Left renal cortex interstitium (tissue), 4 donors: ENCODE measurements around the gene MYOM1. TPM values are rescaled to one million over a fixed set of nuclear protein-coding genes. Genes with fewer than 3 reads are reported as not detected.

Experiments
- DNase-seq, 4 donors: peaks; one replicate each; pipeline ENCODE4 v3.0.0-alpha.2; 2013; ENCODE audit warnings: low read depth in 4 of 4, low spot score in 2 of 4, missing footprints in 1 of 4
- polyA plus RNA-seq, 4 donors: library from polyadenylated mRNA; unstranded; fragments of 120-200 nt; gene quantifications; one replicate each; pipeline ENCODE4 v1.2.1, GENCODE V29; 2013; ENCODE audit not compliant: insufficient read length in 4 of 4

Gene MYOM1
- polyA plus RNA-seq, 4 donors, result 5.5 to 9.7 (median 5.9) TPM

DNA sequence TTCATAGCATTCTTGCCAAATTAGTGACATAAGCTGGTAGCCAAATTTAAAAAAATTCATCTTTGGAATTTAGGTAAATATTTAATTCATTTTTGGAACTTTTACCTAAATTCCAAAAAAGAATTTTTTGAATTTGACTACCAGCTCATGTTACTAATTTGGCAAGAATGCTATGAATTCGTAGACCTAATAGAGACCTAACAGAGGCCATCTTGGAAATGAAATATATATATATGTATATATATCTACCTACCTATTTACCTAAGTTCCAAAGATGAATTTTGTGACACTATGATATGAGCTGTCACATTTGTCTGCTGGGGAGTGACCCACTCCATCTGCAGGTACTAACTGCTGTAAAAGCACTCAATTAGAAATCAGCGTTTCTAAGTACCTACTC, 65.6 kb downstream of the MYOM1 start:
- no peak for DNase-seq

DNA sequence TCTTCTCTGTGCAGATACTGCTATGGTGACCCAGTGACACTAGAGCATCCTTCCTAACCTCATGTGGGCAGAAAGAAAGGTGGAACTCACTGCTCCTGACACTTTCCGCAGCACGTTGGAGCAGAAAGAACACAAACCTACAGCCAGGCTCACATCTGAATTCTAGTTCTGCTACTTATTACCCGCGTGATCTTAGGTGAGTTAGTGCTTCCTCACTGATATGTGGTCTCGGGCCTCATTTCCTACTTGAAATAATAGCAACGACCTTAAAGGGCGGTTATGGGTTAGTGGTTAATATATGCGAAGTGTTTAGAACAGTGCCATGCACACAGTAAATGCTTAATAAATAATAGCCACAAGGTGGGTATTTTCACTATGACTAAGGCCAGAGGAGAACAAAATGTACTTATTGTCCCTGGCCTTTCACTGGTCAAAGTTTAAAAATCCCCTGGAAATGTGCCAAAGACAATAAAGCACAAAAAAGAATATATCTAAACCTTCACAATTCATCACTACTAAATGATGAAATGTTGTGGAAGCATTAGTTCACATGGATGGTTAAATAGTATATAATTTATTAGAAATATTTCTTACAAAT, 66.6 kb downstream of the MYOM1 start:
- no peak for DNase-seq

DNA sequence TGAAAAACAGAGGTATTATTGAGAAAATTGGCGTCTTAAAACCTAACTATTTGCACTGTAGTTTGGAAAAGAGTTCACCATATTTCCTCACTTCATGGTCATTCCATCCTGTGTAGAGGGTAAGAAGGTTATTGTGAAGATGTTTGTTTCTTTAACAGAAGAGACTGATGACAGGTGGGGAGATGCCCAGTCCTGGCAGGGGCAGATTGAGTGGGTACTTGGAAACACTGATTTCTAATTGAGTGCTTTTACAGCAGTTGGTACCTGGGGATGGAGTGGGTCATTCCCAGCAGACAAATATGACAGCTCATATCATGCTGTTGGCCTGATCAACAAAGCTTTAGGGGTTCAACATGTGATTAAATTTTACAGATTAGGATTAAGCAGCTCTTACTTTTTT, 67.5 kb downstream of the MYOM1 start:
- no peak for DNase-seq

DNA sequence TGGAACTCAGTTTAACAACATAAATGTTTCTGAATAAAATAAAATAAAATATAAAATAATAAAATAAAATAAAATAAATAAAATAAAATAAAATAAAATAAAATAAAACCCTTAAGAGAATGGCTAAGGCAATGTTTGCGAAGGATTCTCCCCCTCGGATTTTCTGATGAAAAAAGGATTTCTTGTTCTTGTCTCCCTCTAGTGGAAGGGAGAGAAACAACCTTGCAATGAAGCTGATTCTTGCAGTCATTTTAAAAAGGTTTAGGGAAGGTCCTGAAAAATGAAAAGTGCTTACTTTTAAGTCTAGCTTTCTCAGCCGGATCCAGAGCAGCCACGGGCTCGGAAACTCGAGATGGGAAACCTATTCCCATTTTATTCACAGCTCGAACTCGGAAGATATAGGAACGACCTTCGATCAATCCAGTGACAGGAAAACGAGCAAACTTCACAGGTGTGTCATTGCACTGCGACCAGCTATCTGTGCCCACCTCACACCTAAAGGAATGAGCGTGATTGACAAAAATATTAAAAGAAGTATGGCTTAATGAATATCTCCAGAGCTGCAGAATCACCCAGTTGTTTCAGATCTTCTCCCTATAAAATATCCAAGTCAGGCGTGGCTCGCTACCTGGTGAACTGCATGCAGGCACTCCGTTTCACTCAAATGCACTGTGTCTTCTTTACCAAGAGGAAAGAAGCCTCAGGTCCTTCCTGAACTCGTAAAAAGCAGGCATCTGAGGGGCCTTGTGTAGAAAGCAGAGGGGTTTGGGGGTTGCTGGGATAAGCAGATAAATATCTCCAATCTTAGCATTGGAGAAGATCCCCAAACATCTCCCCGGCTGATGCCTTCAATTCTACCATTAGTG, 68.1 kb downstream of the MYOM1 start:
- DNase-seq, result no peak

DNA sequence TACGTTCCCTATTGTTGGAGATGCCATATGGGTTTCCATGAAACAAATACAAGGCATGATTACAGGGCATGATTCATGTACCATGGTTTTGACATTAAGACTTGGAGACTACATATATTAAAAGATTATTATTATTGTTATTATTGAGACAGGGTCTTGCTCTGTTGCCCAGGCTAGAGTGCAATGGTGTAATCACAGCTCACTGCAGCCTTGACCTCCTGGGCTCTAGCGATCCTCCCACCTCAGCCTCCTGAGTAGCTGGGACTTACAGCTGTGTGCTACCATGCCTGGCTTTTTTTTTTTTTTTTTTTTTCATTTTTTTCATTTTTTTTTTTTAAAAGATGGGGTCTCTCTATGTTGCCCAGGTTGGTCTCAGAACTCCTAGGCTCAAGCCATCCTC, 69.1 kb downstream of the MYOM1 start:
- no peak for DNase-seq

DNA sequence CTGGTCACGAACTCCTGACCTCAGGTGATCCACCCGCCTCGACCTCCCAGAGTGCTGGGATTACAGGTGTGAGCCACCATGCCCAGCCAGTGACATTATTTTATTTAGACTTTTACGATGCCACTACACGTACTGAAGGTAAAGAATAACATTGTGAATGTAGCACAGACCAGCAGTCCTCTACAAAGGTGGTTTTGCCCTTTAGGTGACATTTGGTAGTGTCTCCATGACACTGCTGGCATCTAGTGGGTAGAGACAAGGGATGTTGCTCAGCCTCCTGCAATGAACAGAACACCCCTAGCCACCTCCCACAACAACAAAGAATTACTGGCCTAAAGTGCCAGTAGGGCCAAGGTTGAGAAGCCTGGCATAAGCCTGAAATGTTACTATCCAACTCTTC, 69.5 kb downstream of the MYOM1 start:
- DNase-seq, result no peak

DNA sequence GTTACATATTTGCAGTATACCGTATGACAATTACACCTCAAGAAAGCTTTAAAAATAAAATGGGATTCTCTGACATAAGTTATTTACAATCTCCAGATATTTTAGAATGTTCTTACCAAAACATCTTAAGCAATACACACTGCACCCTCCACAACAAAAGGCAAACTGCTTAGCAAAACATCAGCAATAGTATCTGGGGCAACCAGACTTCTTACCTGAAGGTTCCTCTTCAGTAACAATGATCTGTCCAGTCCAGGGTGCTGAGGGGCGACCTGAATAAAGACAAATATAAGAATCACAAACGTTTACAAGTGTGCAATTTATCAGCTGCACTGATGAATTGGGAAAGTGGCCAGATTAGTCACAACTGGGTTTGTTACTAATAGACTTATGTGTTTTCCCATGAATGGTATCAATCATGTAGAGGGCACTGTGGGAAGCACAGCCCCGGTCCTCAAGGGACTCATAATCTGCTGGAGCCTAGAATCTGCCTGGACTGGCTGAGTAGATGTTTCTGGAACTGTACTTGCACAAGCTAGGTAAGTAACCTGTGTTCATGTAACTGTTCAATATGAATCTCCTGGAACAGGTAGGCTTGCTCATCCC, 70.7 kb downstream of the MYOM1 start:
- no peak for DNase-seq

DNA sequence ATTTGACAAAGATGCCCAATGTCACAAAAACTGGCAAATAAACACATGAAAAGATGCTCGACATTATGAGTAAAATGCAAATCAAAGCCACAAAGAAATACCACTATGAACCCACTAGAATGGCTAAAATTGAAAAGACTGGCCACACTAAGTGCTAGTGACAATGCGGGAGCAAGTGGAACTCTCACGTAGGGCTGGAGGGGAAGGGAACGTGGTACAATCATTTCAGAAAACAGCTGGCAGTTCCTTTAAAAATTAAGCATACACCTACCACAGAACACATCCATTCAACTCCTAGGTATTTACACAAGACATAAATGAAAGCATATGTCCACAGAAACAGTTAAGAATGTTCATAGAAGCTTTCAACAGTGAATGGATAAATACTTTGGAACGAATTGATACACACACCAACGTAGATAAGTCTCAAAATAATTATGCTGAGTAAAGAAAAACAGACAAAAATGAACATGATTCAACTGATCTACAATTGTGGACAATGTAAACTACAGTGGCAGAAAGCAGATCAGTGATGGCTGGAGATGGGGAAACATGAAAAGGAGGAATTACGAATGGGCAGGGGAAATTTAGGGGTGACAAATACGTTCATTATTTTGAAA, 71.7 kb downstream of the MYOM1 start:
- no peak for DNase-seq

DNA sequence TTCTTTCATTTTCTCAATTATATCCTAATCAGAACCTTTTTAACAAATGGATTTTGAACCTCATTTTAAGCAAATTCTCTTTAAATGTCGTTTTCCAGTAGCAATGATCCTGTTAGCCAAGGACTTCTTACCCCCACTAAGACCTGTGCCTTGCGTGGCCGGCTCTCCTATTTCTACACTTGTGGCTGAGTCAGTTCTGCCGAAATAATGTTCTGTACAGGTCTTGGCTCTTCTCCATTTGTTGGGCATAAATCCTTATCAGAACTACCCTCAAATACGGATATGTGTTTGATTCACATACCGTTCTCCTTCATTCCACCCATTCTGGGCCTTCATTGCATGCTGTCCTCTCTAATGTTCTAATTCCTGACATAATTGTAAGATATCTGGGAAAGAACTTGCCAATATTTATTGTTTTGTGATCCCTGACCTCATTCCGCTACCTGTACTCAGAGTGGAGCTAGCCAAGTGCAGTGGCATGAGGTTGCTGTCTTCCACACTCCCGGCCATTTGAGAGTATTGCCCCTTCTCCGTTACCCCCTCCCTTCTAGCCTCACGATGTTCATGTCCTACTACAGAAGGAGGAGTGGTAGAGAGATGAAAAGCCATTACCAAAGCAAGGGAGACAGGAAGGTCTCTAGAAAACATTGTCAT, 78.7 kb downstream of the MYOM1 start:
- DNase-seq, result no peak

DNA sequence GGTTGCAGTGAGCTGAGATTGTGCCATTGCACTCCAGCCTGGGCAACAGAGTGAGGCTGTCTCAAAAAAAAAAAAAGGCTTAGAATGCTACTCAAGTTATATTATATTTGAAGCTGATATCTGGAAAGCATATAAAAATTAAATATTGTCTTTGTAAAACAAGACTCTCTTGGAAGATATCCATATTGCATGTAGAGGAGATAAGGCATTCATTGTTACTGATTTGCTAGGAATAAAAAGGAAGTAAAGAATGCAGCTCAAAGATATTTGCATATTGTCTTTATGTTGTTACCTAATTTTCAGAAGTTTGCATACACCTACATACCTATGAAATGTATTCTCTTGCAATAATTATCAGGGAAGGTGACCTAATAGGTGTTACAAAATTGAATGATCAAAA, 79.4 kb downstream of the MYOM1 start:
- DNase-seq, result no peak

DNA sequence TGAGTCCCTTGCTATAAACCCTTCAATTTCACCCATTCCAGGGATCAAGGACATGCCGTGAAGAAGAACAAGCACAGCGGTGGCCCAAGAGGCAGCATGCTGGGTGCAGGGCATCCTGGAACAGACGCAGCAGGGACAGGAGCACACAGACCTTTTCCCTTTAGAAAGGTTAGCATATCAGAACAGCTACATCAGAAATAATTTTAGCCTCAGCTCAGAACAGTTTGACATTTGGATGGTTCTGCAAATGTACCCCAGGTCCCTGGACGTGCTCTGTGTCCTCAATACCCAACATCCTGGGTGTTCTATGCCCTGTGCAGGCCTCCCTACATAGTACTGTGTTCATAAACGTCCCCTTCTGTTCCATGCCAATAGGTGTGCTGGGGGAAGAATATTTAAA, 80.4 kb downstream of the MYOM1 start:
- DNase-seq, result no peak

DNA sequence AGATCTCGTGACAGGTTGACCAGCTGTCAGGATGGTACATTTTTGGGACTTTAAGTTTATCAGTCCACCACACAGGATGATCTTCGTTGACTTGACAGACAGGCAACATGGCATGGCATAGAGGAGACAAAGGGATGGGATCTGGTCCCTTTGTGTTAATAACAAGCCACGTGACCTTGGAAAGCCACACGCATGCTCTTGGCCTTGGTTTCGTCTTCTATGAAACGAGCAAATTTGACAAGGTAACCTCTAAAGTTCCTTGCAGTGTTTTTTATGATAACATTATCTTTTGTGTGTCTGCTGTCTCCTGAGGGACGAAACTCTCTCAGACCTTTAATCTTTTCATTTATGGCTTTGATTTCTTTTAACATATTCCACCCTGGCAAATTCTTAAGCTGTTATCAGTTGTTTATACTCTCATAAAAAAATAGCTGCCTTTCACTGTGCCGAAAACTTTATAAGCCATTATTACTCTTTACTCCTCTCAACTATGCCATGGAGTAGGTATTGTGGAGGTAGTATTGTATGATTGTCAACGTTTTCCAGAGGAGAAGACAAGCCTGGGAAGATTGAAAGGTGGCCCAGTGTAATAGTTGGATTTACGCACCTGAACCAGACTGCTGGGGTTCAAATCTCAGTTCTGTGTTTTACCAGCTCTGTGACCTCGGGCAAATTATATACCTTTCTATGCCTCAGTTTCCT, 81.3 kb downstream of the MYOM1 start:
- no peak for DNase-seq

DNA sequence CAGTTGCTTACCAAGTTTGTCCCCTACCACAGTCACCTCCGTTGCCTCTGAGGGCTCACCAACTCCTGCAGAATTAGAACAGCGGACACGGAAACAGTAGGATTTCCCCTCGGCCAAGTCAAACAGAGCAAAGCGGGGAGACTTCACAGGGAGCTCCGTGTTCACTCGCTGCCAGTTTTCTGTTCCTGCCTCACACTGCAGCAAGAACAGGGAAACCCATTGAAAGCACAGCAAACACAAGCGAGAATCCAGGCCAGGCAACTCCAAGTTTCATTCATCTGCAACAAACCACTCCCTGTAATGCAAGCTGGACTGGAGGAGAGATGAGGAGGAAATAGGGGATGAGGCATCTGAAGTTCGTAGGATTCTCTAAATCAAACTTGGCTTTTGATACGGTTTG, 84.2 kb downstream of the MYOM1 start:
- no peak for DNase-seq

DNA sequence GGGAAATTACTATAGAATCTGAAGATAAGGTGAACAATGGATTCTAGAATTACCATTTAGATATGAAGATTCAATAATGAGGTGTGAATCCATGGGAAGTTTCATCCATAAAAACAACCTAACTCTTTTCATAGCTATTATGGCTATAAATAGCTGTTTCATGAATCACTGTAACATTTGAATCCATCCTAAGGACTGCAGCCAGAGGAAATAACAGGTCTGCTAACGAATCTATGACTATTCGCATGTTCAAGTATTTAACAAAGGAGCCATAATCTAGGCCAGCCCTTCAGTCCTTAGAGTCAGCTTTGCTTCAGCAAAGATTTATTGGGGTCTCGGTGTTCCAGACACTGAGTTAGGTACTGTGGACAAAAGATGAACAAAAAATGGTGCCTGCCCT, 87.1 kb downstream of the MYOM1 start:
- DNase-seq, result no peak

DNA sequence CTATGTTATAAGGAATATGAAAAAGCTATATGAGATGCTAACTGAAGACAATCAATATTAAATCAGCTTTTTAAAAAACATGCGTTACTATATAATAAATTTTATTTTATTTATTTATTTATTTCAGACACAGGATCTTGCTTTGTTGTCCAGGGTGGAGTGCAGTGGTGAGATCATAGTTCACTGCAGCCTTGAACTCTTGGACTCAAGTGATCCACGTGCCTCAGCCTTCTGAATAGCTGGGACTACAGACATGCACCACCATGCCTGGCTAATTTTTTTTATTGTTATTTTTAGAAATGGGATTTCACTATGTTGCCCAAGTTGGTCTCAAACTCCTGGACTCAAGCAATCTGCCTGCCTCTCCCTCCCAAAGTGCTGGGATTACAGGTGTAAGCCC, 89.4 kb downstream of the MYOM1 start:
- DNase-seq, result no peak

DNA sequence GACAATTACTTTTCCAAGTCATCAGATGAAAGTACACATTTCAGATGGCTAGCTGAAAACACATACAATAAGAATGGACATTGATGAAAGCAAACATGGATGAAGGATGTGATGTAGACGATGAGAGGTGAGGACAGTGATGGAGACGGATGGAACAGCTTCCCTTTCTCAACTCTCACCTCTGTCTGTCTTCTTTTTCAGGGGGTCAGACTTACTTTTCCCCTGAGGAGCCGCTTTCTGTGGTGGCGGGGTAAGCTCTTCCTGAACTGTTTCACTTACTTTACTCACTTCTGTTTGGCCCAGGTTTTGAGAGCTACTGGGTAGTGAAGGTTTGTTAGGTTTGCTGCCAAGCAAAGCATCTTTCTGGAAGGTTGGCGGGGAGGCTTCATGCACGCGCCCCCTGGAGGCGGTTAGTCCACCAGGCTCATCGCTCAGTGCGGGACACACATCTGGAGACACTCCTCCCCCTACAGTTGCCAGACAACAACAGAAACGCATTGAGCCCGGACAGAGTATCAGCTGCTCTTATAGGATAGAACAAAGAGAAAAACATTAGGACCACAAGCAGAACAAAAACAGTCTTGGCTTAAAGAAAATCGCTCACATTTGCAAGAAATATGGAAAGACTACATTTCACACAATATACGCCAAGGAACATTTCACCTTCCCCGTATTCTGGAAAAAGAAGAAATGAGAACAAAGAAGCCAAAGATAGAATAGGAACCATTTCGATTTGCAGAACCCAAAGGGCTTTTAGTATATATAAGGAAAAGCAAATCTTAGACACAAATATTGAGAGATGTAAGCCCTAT, 90.5 kb downstream of the MYOM1 start:
- peak; percentile 67 to 81 (median 72) for DNase-seq

DNA sequence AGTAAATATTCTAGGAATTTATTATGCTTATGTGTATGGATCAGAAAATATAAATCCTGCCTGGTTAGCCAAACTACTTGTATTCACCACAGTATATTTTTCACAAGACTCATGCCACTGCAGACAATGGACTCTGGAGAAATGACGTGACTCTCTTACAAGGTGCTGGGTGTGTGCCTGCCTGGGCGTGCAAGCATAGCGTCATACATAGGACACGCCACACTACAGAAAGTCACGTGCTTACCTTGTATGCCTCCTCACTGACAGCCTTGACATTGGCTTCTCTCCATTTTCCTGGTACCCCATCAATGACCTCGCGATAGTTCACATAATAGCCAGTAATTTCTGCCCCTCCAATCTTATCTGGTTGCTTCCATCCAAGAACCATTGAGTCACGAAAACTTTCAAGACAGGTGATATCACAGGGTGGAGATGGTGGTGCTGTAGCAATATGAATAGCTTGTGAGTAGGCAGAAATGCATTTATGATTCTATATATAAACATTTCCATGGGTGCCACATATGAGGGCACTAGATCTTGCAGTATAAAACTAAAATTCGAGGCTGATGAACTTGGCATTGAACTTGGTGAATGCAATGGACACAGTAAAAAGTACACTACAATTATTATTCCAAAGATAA, 93.2 kb downstream of the MYOM1 start:
- no peak for DNase-seq

DNA sequence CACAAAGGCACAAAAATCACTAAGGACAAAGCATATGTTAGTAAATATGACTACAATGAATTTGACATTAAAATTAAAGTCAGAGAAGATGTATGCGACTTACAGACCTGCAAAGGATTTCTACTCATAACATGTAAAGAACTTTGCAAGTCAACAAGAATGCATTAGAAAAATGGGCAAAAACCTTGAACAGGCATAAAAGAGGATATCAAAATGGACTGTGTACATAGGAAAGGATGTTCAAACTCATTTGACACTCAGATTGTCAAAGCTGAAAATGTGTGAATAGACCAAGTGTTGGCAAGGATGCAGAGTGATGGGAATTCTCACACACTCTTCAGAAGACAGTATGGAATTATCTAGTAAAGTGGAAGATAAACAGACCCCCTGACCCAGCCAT, 94.9 kb downstream of the MYOM1 start:
- DNase-seq, result no peak

DNA sequence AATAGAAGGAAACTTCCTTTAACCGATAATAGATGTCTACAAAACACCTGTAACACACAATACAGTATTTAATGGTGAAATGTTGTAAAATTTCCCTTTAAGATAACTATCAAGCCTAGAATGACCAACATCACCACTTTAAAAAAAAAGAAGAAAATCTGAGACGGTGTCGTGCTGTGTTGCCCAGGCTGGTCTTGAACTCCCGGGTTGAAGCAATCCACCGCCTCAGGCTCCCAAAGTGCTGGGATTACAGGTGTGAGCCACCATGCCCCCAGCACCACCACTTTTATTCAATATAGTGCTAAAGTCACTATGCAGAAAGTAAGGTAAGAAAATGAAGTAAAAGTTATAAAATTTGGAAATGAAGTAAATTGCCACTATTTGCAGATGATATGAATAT, 96.9 kb downstream of the MYOM1 start:
- DNase-seq, result no peak
